HepG2 (cell line): ENCODE data around the gene INO80E. TPM values are rescaled to one million over a fixed set of nuclear protein-coding genes. Genes with fewer than 3 reads are reported as not detected.

Experiments used
- AGO2 ChIP-seq: fragments of 200-400 bp; formaldehyde crosslinking; optimal IDR thresholded peaks from 2 replicates; pipeline ENCODE3; 2017; ENCODE audit warnings: mild to moderate bottlenecking, low read depth, low read length, moderate library complexity
- ARNT ChIP-seq: fragments of 450-650 bp; IDR thresholded peaks from 2 replicates; pipeline ENCODE4 v1.6.1; 2017
- FOXM1 ChIP-seq: sonication (generic); formaldehyde crosslinking; IDR thresholded peaks from 2 replicates; pipeline ENCODE4 v1.5.0; 2020; ENCODE audit warnings: missing genetic modification reagents
- FOXO1 ChIP-seq: sonication (generic); formaldehyde crosslinking; IDR thresholded peaks from 2 replicates; pipeline ENCODE4 v1.4.0; 2020; ENCODE audit warnings: missing genetic modification reagents
- HDAC6 ChIP-seq: fragments of 200-600 bp; sonication (generic); IDR thresholded peaks from 2 replicates; pipeline ENCODE4 v1.7.0; 2017; ENCODE audit warnings: mild to moderate bottlenecking, antibody characterized with exemption, low read length, low read depth
- HMG20B ChIP-seq: conservative IDR thresholded peaks from 2 replicates; pipeline ENCODE4 v1.6.1; 2016; ENCODE audit warnings: missing genetic modification reagents, missing compliant biosample characterization
- HMGXB4 ChIP-seq, 2 experiments: sonication (generic) in 1 of 2; formaldehyde crosslinking in 1 of 2; IDR thresholded peaks; 2 replicates each; pipeline versions ENCODE4 v1.4.0 to v1.6.1; 2018 to 2020; ENCODE audit warnings: missing genetic modification reagents in 2 of 2, borderline replicate concordance in 1 of 2, low read depth in 1 of 2, mild to moderate bottlenecking in 1 of 2, missing biosample characterization in 1 of 2
- KDM4B ChIP-seq: sonication (generic); formaldehyde crosslinking; IDR thresholded peaks from 2 replicates; pipeline ENCODE4 v1.4.0; 2020; ENCODE audit warnings: missing genetic modification reagents
- NFATC3 ChIP-seq: sonication (generic); formaldehyde crosslinking; IDR thresholded peaks from 2 replicates; pipeline ENCODE4 v1.5.1; 2020; ENCODE audit warnings: mild to moderate bottlenecking, missing genetic modification reagents
- NFRKB ChIP-seq: fragments of 450-650 bp; IDR thresholded peaks from 2 replicates; pipeline ENCODE4 v1.6.1; 2017
- NR2F2 ChIP-seq: IDR thresholded peaks from 2 replicates; pipeline ENCODE4 v1.6.1; 2012; ENCODE audit warnings: low read depth, inconsistent platforms, borderline replicate concordance
- PHF20 ChIP-seq: sonication (generic); formaldehyde crosslinking; IDR thresholded peaks from 2 replicates; pipeline ENCODE4 v1.5.0; 2020; ENCODE audit warnings: mild to moderate bottlenecking, missing genetic modification reagents
- PRDM15 ChIP-seq: sonication (generic); formaldehyde crosslinking; IDR thresholded peaks from 2 replicates; pipeline ENCODE4 v1.4.0; 2020; ENCODE audit warnings: missing genetic modification reagents
- SMC3 ChIP-seq: IDR thresholded peaks from 2 replicates; pipeline ENCODE4 v1.6.1; 2011; ENCODE audit warnings: low read length, improper control_type of control experiment
- SNAI1 ChIP-seq: sonication (generic); formaldehyde crosslinking; IDR thresholded peaks from 2 replicates; pipeline ENCODE4 v1.5.0; 2020; ENCODE audit warnings: mild to moderate bottlenecking, missing genetic modification reagents, borderline replicate concordance
- TARDBP ChIP-seq: sonication (generic); formaldehyde crosslinking; IDR thresholded peaks from 2 replicates; pipeline ENCODE4 v1.8.0; 2022; ENCODE audit warnings: mild to moderate bottlenecking, missing genetic modification reagents
- THYN1 ChIP-seq: sonication (generic); formaldehyde crosslinking; IDR thresholded peaks from 2 replicates; pipeline ENCODE4 v1.8.1; 2023; ENCODE audit warnings: low read depth, mild to moderate bottlenecking, moderate library complexity, missing genetic modification reagents, borderline replicate concordance
- YEATS4 ChIP-seq: sonication (generic); formaldehyde crosslinking; IDR thresholded peaks from 2 replicates; pipeline ENCODE4 v1.4.0; 2020; ENCODE audit warnings: missing genetic modification reagents, borderline replicate concordance
- ZNF264 ChIP-seq: sonication (generic); formaldehyde crosslinking; IDR thresholded peaks from 2 replicates; pipeline ENCODE4 v1.4.0; 2020; ENCODE audit warnings: missing genetic modification reagents
- ZNF441 ChIP-seq: sonication (generic); formaldehyde crosslinking; IDR thresholded peaks from 2 replicates; pipeline ENCODE4 v1.7.0; 2021; ENCODE audit warnings: missing genetic modification reagents, borderline replicate concordance
- ZNF572 ChIP-seq: sonication (generic); formaldehyde crosslinking; IDR thresholded peaks from 2 replicates; pipeline ENCODE4 v1.5.1; 2020; ENCODE audit warnings: mild to moderate bottlenecking, missing genetic modification reagents
- ZNF672 ChIP-seq: sonication (generic); formaldehyde crosslinking; IDR thresholded peaks from 2 replicates; pipeline ENCODE4 v1.8.1; 2022; ENCODE audit warnings: missing genetic modification reagents
- ZSCAN29 ChIP-seq: sonication (generic); formaldehyde crosslinking; conservative IDR thresholded peaks from 2 replicates; pipeline ENCODE4 v1.4.0; 2020; ENCODE audit warnings: mild to moderate bottlenecking, missing genetic modification reagents
- ZSCAN5A ChIP-seq: sonication (generic); formaldehyde crosslinking; IDR thresholded peaks from 2 replicates; pipeline ENCODE4 v1.8.0; 2022; ENCODE audit warnings: mild to moderate bottlenecking, missing genetic modification reagents, borderline replicate concordance
- polyA plus RNA-seq, 8 experiments: library from polyadenylated mRNA; depleted of rRNA in 3 of 8; stranded (reverse) in 7 of 8; unstranded in 1 of 8; fragments of >200 nt; fragmentation: Illumina TruSeq in 4 of 8; extraction: Trizol in 4 of 8; gene quantifications; 2 replicates each; pipeline versions ENCODE4 v1.2.1 to v1.2.3, GENCODE V29; 2011 to 2016; ENCODE audit warnings: low read depth in 4 of 8, missing spikeins in 1 of 8, mixed read lengths in 1 of 8; ENCODE audit not compliant: insufficient read depth in 1 of 8
- total RNA-seq, 5 experiments: library from RNA; depleted of rRNA; stranded (reverse); fragments of >200 nt; fragmentation: Illumina TruSeq; extraction: Trizol; gene quantifications; 2 replicates each; pipeline ENCODE4 v1.2.3, GENCODE V29; 2016; ENCODE audit warnings: low read depth in 1 of 5

The INO80E gene
- total and polyA plus RNA-seq, 2 of the 13 experiments (the other 11 are each of a cell fraction or from before 2014, with no cell fraction given) = 25.8 to 45.6 TPM

GRCh38 chr16:29961479-29962343 is 34.3 kb upstream of the INO80E start, which contains the start of gene TMEM219 (continued):
- TF ChIP-seq HMG20B (CRISPR knock-in tag) (no peak), SMC3 (no peak), KDM4B (CRISPR knock-in tag) (no peak), ZNF672 (CRISPR knock-in tag) (no peak), ZNF572 (0 out of 2 replicates have a peak, but pooled peaks have one; percentile 24), ZNF264 (CRISPR knock-in tag) (no peak), TARDBP (CRISPR knock-in tag) (no peak; the same call in 1 of the 2 replicates), ARNT (no peak), NFATC3 (CRISPR knock-in tag) (no peak), THYN1 (CRISPR knock-in tag) (peak; percentile 89; the same call in 1 of the 2 replicates), ZNF441 (CRISPR knock-in tag) (peak; percentile 71), SNAI1 (CRISPR knock-in tag) (0 out of 2 replicates have a peak, but pooled peaks have one; percentile 67), ZSCAN5A (CRISPR knock-in tag) (peak; percentile 43; the same call in 1 of the 2 replicates), AGO2 (peak; percentile 61), PRDM15 (CRISPR knock-in tag) (no peak), PHF20 (CRISPR knock-in tag) (no peak; the same call in none of the 2 replicates), NR2F2 (no peak), ZSCAN29 (CRISPR knock-in tag) (no peak), HDAC6 (no peak), FOXO1 (CRISPR knock-in tag) (0 out of 2 replicates have a peak, but pooled peaks have one; percentile 17), FOXM1 (no peak), HMGXB4 (CRISPR knock-in tag; IDR thresholded peaks at IDR 0.05; ENCODE audit: borderline replicate concordance in 1 of 2, low read depth in 1 of 2) (peak; percentile 46 to 49; a peak in 2 of 4 replicates), YEATS4 (CRISPR knock-in tag) (0 out of 2 replicates have a peak, but pooled peaks have one; percentile 10), NFRKB (no peak)
